Activated CD8-positive, alpha-beta memory T cell treated with anti-CD3 and anti-CD28 coated beads, Interleukin-2, amount 50 U/mL, for 24 hours (primary cell): Measurements from ENCODE around the gene HSFX3.
"Not testable (repeated sequence)": the region's sequence is repeated elsewhere in the genome, so short reads cannot be mapped to it uniquely, and the experiment has no call there.

Experiments used
- DNase-seq: peaks from one replicate; pipeline ENCODE4 v3.0.0-alpha.2; 2020; ENCODE audit errors: extremely low read depth

Gene HSFX3

GRCh38 chrX:149517308-149517707 is 32.4 kb downstream of the HSFX3 start:
- no peak for DNase-seq

GRCh38 chrX:149516604-149517003 is 33.1 kb downstream of the HSFX3 start:
- no peak for DNase-seq

- DNase-seq: no peak
These were observed 33.6 kb downstream of the HSFX3 start for GRCh38 chrX:149515954-149516602.

GRCh38 chrX:149513825-149514428 is 35.8 kb downstream of the HSFX3 start:
- DNase-seq: no peak

- no peak for DNase-seq
These were observed 37.4 kb downstream of the HSFX3 start for GRCh38 chrX:149512225-149512885.

- no peak for DNase-seq
These were observed 38.6 kb downstream of the HSFX3 start for GRCh38 chrX:149511081-149511480.

GRCh38 chrX:149510386-149510785 is 39.3 kb downstream of the HSFX3 start:
- DNase-seq: no peak

GRCh38 chrX:149508467-149508866 is 41.3 kb downstream of the HSFX3 start:
- no peak for DNase-seq

GRCh38 chrX:149506349-149506748 is 43.4 kb downstream of the HSFX3 start:
- no peak for DNase-seq

GRCh38 chrX:149505671-149506070 is 44.1 kb downstream of the HSFX3 start:
- no peak for DNase-seq

GRCh38 chrX:149504915-149505651 is 44.6 kb downstream of the HSFX3 start, which contains the start of gene IDS:
Gene IDS (minus strand): TSS chrX:149505306. CDS start chrX:149505137, 169 bp downstream.
- no peak for DNase-seq

GRCh38 chrX:149504226-149504914 is 45.4 kb downstream of the HSFX3 start:
- DNase-seq: no peak

- DNase-seq: not testable (repeated sequence)
These were observed 46.3 kb downstream of the HSFX3 start for GRCh38 chrX:149503446-149503845.

- DNase-seq: not testable (repeated sequence)
These were observed 46.8 kb downstream of the HSFX3 start for GRCh38 chrX:149502923-149503322.

GRCh38 chrX:149499766-149500165 is 50.0 kb downstream of the HSFX3 start:
- DNase-seq: no peak

GRCh38 chrX:149498767-149499166 is 51.0 kb downstream of the HSFX3 start:
- DNase-seq: no peak
